Measurements from ENCODE around the gene FAM53A. TPM values are rescaled to one million over a fixed set of nuclear protein-coding genes. Genes with fewer than 3 reads are reported as not detected.
A peak's percentile ranks its signal among the peaks of the same experiment; 100 is the strongest.

The FAM53A gene
- total RNA-seq, 1 experiment from 2014 or later = 1.6 TPM

GRCh38 chr4:1730532-1731135 lies 46.5 kb upstream of the FAM53A start:
- no peak for TF ChIP-seq EZH2 (IDR thresholded peaks at IDR 0.05; ENCODE audit: borderline replicate concordance, low read depth, low read length, poor library complexity, severe bottlenecking)
- no peak for TF ChIP-seq CTCF (conservative IDR thresholded peaks at IDR 0.05; ENCODE audit: low read depth, low read length)
- intact Hi-C loops (cut with micrococcal nuclease; ENCODE audit: unreplicated experiment) = no loop called here
- no TSS peak for BruUV-seq (replicated peaks)
- H3K4me3 ChIP-seq (ENCODE audit: low read depth, low read length, poor library complexity, severe bottlenecking) = no peak overlapping the region
- no peak overlapping the region for H3K27ac ChIP-seq (ENCODE audit: low read depth, low read length, poor library complexity, severe bottlenecking)
- peaks cover 96% of the 10 kb centered on the region for H3K36me3 ChIP-seq (ENCODE audit: insufficient read depth, low read length, poor library complexity, severe bottlenecking)
- H3K9me3 ChIP-seq (ENCODE audit: low read depth, low read length, poor library complexity, severe bottlenecking) = no peaks in the 10 kb centered on the region
- no peaks in the 10 kb centered on the region for H3K27me3 ChIP-seq (replicated peaks; ENCODE audit: insufficient read depth, low read depth, low read length, poor library complexity)
- CTCF ChIA-PET = interaction anchor here (0.6 to 1.3 kb wide), 2 partner anchors 26 to 37 kb away, joined by 4 to 6 read pairs; no protein-coding TSS in a partner anchor
- POLR2A ChIA-PET (ENCODE audit: low non-redundant PET) = no interaction called here
- peaks cover 10% of the 10 kb centered on the region for H3K4me1 ChIP-seq (ENCODE audit: insufficient read depth, low read length, poor library complexity, severe bottlenecking)
- no peak for DNase-seq (ENCODE audit: low spot score)

- TSS peak; percentile 4 for BruUV-seq (replicated peaks)
- H3K27ac ChIP-seq (ENCODE audit: low read depth, low read length, poor library complexity, severe bottlenecking) = peak overlapping the region; percentile 52
Observed at GRCh38 chr4:1728061-1728980, 44.2 kb upstream of the FAM53A start.

More at GRCh38 chr4:1728061-1728980, 44.2 kb upstream of the FAM53A start:
- CTCF ChIA-PET = interaction anchor here (0.5 to 3.4 kb wide), 2 partner anchors 35 to 1538 kb away, joined by 3 to 11 read pairs; no protein-coding TSS in a partner anchor
- Histone ChIP-seq H3K27me3 (replicated peaks; ENCODE audit: insufficient read depth, low read depth, low read length, poor library complexity) (no peaks in the 10 kb centered on the region), H3K9me3 (ENCODE audit: low read depth, low read length, poor library complexity, severe bottlenecking) (no peaks in the 10 kb centered on the region), H3K4me3 (ENCODE audit: low read depth, low read length, poor library complexity, severe bottlenecking) (no peak overlapping the region), H3K36me3 (ENCODE audit: insufficient read depth, low read length, poor library complexity, severe bottlenecking) (peaks cover 99% of the 10 kb centered on the region), H3K4me1 (ENCODE audit: insufficient read depth, low read length, poor library complexity, severe bottlenecking) (peaks cover 10% of the 10 kb centered on the region)
- intact Hi-C loops (cut with micrococcal nuclease; ENCODE audit: unreplicated experiment) = no loop called here
- TF ChIP-seq EZH2 (IDR thresholded peaks at IDR 0.05; ENCODE audit: borderline replicate concordance, low read depth, low read length, poor library complexity, severe bottlenecking) (no peak), CTCF (conservative IDR thresholded peaks at IDR 0.05; ENCODE audit: low read depth, low read length) (no peak)
- DNase-seq (ENCODE audit: low spot score) = no peak
- POLR2A ChIA-PET (ENCODE audit: low non-redundant PET) = no interaction called here
